Memory B cell (primary cell): ENCODE results near the gene SOCS7.
A peak's percentile ranks its signal among the peaks of the same experiment; 100 is the strongest.

ENCODE experiments used
- ATAC-seq: fragments of 150-1000 bp; cut with Tn5 transposase; 2 replicates; pipeline ENCODE4 v1.10.0; 2021; ENCODE audit warnings: low read depth, mild to moderate bottlenecking, moderate library complexity
- DNase-seq, 2 donors: peaks; one replicate each; pipeline ENCODE4 v3.0.0; 2022; ENCODE audit warnings: low spot score in 2 of 2
- H3K27ac Mint-ChIP-seq: one replicate; pipeline ENCODE4 v1.8.0; 2022; ENCODE audit warnings: mild to moderate bottlenecking, moderate library complexity, mixed read lengths
- H3K27me3 Mint-ChIP-seq: one replicate; pipeline ENCODE4 v1.8.0; 2022; ENCODE audit warnings: mixed read lengths
- H3K36me3 Mint-ChIP-seq: one replicate; pipeline ENCODE4 v1.8.0; 2022; ENCODE audit warnings: mild to moderate bottlenecking, mixed read lengths
- H3K4me1 Mint-ChIP-seq: one replicate; pipeline ENCODE4 v1.8.0; 2022; ENCODE audit warnings: mixed read lengths
- H3K4me3 Mint-ChIP-seq: one replicate; pipeline ENCODE4 v1.8.0; 2022; ENCODE audit warnings: mild to moderate bottlenecking, moderate library complexity, mixed read lengths
- H3K9me3 Mint-ChIP-seq: one replicate; pipeline ENCODE4 v1.8.0; 2022; ENCODE audit warnings: mixed read lengths

SOCS7 gene

GRCh38 chr17:38329808-38330730, 21.6 kb upstream of the SOCS7 start:
- H3K9me3 Mint-ChIP-seq, result no peaks in the 10 kb centered on the region
- no peak overlapping the region for H3K27ac Mint-ChIP-seq
- no peak overlapping the region for H3K4me3 Mint-ChIP-seq
- DNase-seq (peak in 1 of 2 donors; percentile 6), ATAC-seq (no peak)
- H3K4me1 Mint-ChIP-seq, result peaks cover 7% of the 10 kb centered on the region
- H3K27me3 Mint-ChIP-seq, result peaks cover 23% of the 10 kb centered on the region
- no peaks in the 10 kb centered on the region for H3K36me3 Mint-ChIP-seq

- H3K27ac Mint-ChIP-seq, result no peak overlapping the region
Observed at GRCh38 chr17:38330941-38331411, 20.7 kb upstream of the SOCS7 start.

GRCh38 chr17:38332735-38333134, 18.9 kb upstream of the SOCS7 start:
- DNase-seq (no peak), ATAC-seq (no peak)
- H3K4me3 Mint-ChIP-seq, result no peak overlapping the region
- H3K4me1 Mint-ChIP-seq, result no peaks in the 10 kb centered on the region
- no peak overlapping the region for H3K27ac Mint-ChIP-seq
- H3K9me3 Mint-ChIP-seq, result no peaks in the 10 kb centered on the region
- H3K36me3 Mint-ChIP-seq, result no peaks in the 10 kb centered on the region
- H3K27me3 Mint-ChIP-seq, result peaks cover 25% of the 10 kb centered on the region

More at GRCh38 chr17:38330941-38331411, 20.7 kb upstream of the SOCS7 start:
- H3K4me1 Mint-ChIP-seq, result peaks cover 4% of the 10 kb centered on the region
- no peaks in the 10 kb centered on the region for H3K36me3 Mint-ChIP-seq
- H3K27me3 Mint-ChIP-seq, result peaks cover 23% of the 10 kb centered on the region
- ATAC-seq (no peak), DNase-seq (no peak)
- H3K9me3 Mint-ChIP-seq, result no peaks in the 10 kb centered on the region
- H3K4me3 Mint-ChIP-seq, result no peak overlapping the region

- Mint-ChIP-seq H3K4me3 (no peak overlapping the region), H3K4me1 (no peaks in the 10 kb centered on the region), H3K27ac (no peak overlapping the region), H3K27me3 (peaks cover 22% of the 10 kb centered on the region), H3K36me3 (no peaks in the 10 kb centered on the region), H3K9me3 (no peaks in the 10 kb centered on the region)
- ATAC-seq (no peak), DNase-seq (no peak)
Observed at GRCh38 chr17:38333635-38334295, 17.9 kb upstream of the SOCS7 start.

- no peaks in the 10 kb centered on the region for H3K36me3 Mint-ChIP-seq
- peaks cover 19% of the 10 kb centered on the region for H3K27me3 Mint-ChIP-seq
- no peak overlapping the region for H3K27ac Mint-ChIP-seq
- ATAC-seq, result no peak
- no peak for DNase-seq
- no peaks in the 10 kb centered on the region for H3K9me3 Mint-ChIP-seq
- no peak overlapping the region for H3K4me3 Mint-ChIP-seq
- H3K4me1 Mint-ChIP-seq, result no peaks in the 10 kb centered on the region
Observed at GRCh38 chr17:38334480-38335364, 16.9 kb upstream of the SOCS7 start.

GRCh38 chr17:38336838-38337237, 14.8 kb upstream of the SOCS7 start:
- Mint-ChIP-seq H3K27me3 (peaks cover 15% of the 10 kb centered on the region), H3K4me1 (no peaks in the 10 kb centered on the region), H3K36me3 (no peaks in the 10 kb centered on the region), H3K4me3 (no peak overlapping the region), H3K27ac (no peak overlapping the region), H3K9me3 (no peaks in the 10 kb centered on the region)
- ATAC-seq, result no peak
- no peak for DNase-seq

- Mint-ChIP-seq H3K27ac (no peak overlapping the region), H3K4me3 (no peak overlapping the region)
- no peak for DNase-seq
Observed at GRCh38 chr17:38338053-38338452, 13.6 kb upstream of the SOCS7 start.

GRCh38 chr17:38338535-38338934, 13.1 kb upstream of the SOCS7 start:
- Mint-ChIP-seq H3K4me3 (no peak overlapping the region), H3K9me3 (no peaks in the 10 kb centered on the region), H3K27ac (no peak overlapping the region), H3K27me3 (peaks cover 12% of the 10 kb centered on the region), H3K4me1 (no peaks in the 10 kb centered on the region), H3K36me3 (no peaks in the 10 kb centered on the region)
- ATAC-seq (no peak), DNase-seq (no peak)

More at GRCh38 chr17:38338053-38338452, 13.6 kb upstream of the SOCS7 start:
- Mint-ChIP-seq H3K9me3 (no peaks in the 10 kb centered on the region), H3K36me3 (no peaks in the 10 kb centered on the region), H3K27me3 (peaks cover 13% of the 10 kb centered on the region), H3K4me1 (no peaks in the 10 kb centered on the region)
- no peak for ATAC-seq

GRCh38 chr17:38339891-38340290, 11.8 kb upstream of the SOCS7 start:
- Mint-ChIP-seq H3K4me3 (no peak overlapping the region), H3K27me3 (peaks cover 7% of the 10 kb centered on the region), H3K27ac (no peak overlapping the region), H3K4me1 (no peaks in the 10 kb centered on the region), H3K9me3 (no peaks in the 10 kb centered on the region), H3K36me3 (no peaks in the 10 kb centered on the region)
- DNase-seq (no peak), ATAC-seq (no peak)

GRCh38 chr17:38341035-38341721, 10.5 kb upstream of the SOCS7 start:
- no peaks in the 10 kb centered on the region for H3K36me3 Mint-ChIP-seq
- peaks cover 7% of the 10 kb centered on the region for H3K27me3 Mint-ChIP-seq
- DNase-seq (no peak), ATAC-seq (no peak)
- no peaks in the 10 kb centered on the region for H3K4me1 Mint-ChIP-seq
- no peaks in the 10 kb centered on the region for H3K9me3 Mint-ChIP-seq
- H3K4me3 Mint-ChIP-seq, result no peak overlapping the region
- H3K27ac Mint-ChIP-seq, result no peak overlapping the region

- ATAC-seq (no peak), DNase-seq (no peak)
- Mint-ChIP-seq H3K4me3 (no peak overlapping the region), H3K36me3 (no peaks in the 10 kb centered on the region), H3K27me3 (peaks cover 5% of the 10 kb centered on the region), H3K27ac (no peak overlapping the region), H3K4me1 (no peaks in the 10 kb centered on the region), H3K9me3 (no peaks in the 10 kb centered on the region)
Observed at GRCh38 chr17:38342886-38343607, 8.6 kb upstream of the SOCS7 start.

GRCh38 chr17:38343608-38344419, 7.8 kb upstream of the SOCS7 start, which contains the start of gene GPR179:
Gene GPR179 (minus strand): TSS chr17:38343956. CDS start chr17:38343789, 167 bp downstream.
- Mint-ChIP-seq H3K27ac (no peak within 1 kb of the TSS), H3K9me3 (no peaks in the 10 kb centered on the region), H3K4me3 (no peak within 1 kb of the TSS), H3K36me3 (no peaks in the 10 kb centered on the region), H3K27me3 (peaks cover 5% of the 10 kb centered on the region), H3K4me1 (no peaks in the 10 kb centered on the region)
- DNase-seq, result no peak
- ATAC-seq, result no peak
